Measurements from ENCODE around the gene CRYL1.

DNA sequence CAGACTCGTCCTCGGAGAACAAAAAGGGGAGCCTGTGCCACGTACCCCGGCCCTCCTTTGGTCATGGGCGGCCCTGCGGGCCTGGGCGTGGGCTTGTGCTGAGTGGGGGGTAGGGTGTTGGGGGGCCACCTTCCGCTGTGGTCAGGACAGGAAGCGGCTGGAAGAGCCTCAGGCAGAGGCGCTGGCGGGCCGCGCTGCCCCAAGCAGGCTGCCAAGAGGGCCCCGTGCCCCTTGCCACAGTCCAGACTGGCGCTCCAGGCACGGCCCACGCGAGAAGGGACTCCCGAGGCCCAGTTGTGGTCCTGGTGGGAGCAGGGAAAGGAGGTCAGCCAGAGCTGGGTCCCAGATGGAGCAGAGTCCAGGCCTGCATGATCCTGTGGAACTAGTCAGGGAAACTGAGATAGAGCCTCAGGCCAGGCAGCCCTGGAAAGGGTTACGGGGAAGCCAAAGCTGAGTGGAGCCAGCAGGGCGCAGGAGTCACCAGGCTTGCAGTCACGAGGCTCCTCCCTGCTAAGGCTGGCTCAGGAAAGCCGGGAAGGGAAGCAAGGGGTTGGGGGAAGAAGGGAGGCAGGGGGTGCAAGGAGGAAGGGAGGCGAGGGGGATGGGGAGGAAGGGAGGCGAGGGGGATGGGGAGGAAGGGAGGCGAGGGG is 135.0 kb downstream of the CRYL1 start:
- TF ChIP-seq, protein P1, sequence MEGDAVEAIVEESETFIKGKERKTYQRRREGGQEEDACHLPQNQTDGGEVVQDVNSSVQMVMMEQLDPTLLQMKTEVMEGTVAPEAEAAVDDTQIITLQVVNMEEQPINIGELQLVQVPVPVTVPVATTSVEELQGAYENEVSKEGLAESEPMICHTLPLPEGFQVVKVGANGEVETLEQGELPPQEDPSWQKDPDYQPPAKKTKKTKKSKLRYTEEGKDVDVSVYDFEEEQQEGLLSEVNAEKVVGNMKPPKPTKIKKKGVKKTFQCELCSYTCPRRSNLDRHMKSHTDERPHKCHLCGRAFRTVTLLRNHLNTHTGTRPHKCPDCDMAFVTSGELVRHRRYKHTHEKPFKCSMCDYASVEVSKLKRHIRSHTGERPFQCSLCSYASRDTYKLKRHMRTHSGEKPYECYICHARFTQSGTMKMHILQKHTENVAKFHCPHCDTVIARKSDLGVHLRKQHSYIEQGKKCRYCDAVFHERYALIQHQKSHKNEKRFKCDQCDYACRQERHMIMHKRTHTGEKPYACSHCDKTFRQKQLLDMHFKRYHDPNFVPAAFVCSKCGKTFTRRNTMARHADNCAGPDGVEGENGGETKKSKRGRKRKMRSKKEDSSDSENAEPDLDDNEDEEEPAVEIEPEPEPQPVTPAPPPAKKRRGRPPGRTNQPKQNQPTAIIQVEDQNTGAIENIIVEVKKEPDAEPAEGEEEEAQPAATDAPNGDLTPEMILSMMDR (IDR thresholded peaks at IDR 0.05), result no peak
- TF ChIP-seq, protein P2, sequence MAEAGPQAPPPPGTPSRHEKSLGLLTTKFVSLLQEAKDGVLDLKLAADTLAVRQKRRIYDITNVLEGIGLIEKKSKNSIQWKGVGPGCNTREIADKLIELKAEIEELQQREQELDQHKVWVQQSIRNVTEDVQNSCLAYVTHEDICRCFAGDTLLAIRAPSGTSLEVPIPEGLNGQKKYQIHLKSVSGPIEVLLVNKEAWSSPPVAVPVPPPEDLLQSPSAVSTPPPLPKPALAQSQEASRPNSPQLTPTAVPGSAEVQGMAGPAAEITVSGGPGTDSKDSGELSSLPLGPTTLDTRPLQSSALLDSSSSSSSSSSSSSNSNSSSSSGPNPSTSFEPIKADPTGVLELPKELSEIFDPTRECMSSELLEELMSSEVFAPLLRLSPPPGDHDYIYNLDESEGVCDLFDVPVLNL (CRISPR knock-in tag; IDR thresholded peaks at IDR 0.05; ENCODE audit: borderline replicate concordance, low read depth), result no peak
- TF ChIP-seq, protein P3, sequence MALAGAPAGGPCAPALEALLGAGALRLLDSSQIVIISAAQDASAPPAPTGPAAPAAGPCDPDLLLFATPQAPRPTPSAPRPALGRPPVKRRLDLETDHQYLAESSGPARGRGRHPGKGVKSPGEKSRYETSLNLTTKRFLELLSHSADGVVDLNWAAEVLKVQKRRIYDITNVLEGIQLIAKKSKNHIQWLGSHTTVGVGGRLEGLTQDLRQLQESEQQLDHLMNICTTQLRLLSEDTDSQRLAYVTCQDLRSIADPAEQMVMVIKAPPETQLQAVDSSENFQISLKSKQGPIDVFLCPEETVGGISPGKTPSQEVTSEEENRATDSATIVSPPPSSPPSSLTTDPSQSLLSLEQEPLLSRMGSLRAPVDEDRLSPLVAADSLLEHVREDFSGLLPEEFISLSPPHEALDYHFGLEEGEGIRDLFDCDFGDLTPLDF (CRISPR knock-in tag; IDR thresholded peaks at IDR 0.05), result no peak
- TF ChIP-seq, protein P4, sequence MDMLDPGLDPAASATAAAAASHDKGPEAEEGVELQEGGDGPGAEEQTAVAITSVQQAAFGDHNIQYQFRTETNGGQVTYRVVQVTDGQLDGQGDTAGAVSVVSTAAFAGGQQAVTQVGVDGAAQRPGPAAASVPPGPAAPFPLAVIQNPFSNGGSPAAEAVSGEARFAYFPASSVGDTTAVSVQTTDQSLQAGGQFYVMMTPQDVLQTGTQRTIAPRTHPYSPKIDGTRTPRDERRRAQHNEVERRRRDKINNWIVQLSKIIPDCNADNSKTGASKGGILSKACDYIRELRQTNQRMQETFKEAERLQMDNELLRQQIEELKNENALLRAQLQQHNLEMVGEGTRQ (CRISPR knock-in tag; IDR thresholded peaks at IDR 0.05), result no peak
- TF ChIP-seq HMGA2 (CRISPR knock-in tag; IDR thresholded peaks at IDR 0.05) (no peak), NR1H2 (CRISPR knock-in tag; IDR thresholded peaks at IDR 0.05) (no peak), ETV6 (CRISPR knock-in tag; IDR thresholded peaks at IDR 0.05) (no peak), CBFB (CRISPR knock-in tag; IDR thresholded peaks at IDR 0.05; ENCODE audit: low read depth) (no peak), IRF2 (CRISPR knock-in tag; IDR thresholded peaks at IDR 0.05; ENCODE audit: borderline replicate concordance, low read depth) (no peak), MXD4 (CRISPR knock-in tag; IDR thresholded peaks at IDR 0.05; ENCODE audit: borderline replicate concordance) (no peak)
- TF ChIP-seq, protein P5, sequence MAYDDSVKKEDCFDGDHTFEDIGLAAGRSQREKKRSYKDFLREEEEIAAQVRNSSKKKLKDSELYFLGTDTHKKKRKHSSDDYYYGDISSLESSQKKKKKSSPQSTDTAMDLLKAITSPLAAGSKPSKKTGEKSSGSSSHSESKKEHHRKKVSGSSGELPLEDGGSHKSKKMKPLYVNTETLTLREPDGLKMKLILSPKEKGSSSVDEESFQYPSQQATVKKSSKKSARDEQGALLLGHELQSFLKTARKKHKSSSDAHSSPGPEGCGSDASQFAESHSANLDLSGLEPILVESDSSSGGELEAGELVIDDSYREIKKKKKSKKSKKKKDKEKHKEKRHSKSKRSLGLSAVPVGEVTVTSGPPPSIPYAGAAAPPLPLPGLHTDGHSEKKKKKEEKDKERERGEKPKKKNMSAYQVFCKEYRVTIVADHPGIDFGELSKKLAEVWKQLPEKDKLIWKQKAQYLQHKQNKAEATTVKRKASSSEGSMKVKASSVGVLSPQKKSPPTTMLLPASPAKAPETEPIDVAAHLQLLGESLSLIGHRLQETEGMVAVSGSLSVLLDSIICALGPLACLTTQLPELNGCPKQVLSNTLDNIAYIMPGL (CRISPR knock-in tag; IDR thresholded peaks at IDR 0.05), result no peak
- TF ChIP-seq, protein P6, sequence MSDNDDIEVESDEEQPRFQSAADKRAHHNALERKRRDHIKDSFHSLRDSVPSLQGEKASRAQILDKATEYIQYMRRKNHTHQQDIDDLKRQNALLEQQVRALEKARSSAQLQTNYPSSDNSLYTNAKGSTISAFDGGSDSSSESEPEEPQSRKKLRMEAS (CRISPR knock-in tag; IDR thresholded peaks at IDR 0.05), result no peak
- TF ChIP-seq, protein P7, sequence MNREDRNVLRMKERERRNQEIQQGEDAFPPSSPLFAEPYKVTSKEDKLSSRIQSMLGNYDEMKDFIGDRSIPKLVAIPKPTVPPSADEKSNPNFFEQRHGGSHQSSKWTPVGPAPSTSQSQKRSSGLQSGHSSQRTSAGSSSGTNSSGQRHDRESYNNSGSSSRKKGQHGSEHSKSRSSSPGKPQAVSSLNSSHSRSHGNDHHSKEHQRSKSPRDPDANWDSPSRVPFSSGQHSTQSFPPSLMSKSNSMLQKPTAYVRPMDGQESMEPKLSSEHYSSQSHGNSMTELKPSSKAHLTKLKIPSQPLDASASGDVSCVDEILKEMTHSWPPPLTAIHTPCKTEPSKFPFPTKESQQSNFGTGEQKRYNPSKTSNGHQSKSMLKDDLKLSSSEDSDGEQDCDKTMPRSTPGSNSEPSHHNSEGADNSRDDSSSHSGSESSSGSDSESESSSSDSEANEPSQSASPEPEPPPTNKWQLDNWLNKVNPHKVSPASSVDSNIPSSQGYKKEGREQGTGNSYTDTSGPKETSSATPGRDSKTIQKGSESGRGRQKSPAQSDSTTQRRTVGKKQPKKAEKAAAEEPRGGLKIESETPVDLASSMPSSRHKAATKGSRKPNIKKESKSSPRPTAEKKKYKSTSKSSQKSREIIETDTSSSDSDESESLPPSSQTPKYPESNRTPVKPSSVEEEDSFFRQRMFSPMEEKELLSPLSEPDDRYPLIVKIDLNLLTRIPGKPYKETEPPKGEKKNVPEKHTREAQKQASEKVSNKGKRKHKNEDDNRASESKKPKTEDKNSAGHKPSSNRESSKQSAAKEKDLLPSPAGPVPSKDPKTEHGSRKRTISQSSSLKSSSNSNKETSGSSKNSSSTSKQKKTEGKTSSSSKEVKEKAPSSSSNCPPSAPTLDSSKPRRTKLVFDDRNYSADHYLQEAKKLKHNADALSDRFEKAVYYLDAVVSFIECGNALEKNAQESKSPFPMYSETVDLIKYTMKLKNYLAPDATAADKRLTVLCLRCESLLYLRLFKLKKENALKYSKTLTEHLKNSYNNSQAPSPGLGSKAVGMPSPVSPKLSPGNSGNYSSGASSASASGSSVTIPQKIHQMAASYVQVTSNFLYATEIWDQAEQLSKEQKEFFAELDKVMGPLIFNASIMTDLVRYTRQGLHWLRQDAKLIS (CRISPR knock-in tag; IDR thresholded peaks at IDR 0.05; ENCODE audit: borderline replicate concordance), result no peak
- TF ChIP-seq, protein P8, sequence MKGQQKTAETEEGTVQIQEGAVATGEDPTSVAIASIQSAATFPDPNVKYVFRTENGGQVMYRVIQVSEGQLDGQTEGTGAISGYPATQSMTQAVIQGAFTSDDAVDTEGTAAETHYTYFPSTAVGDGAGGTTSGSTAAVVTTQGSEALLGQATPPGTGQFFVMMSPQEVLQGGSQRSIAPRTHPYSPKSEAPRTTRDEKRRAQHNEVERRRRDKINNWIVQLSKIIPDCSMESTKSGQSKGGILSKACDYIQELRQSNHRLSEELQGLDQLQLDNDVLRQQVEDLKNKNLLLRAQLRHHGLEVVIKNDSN (CRISPR knock-in tag; IDR thresholded peaks at IDR 0.05), result no peak

Data from WTC11 (cell line).